PC-9 (cell line): ENCODE results near the gene ABCA4. TPM values are rescaled to one million over a fixed set of nuclear protein-coding genes. Genes with fewer than 3 reads are reported as not detected.

Experiments used
- BruUV-seq: library from RNA; stranded (reverse); fragments of 400-500 nt; replicated peaks from 2 replicates; lab custom pipeline; 2021; lab: Mats Ljungman, UMichigan
- CTCF ChIA-PET: fragments of 300-600 bp; sonication (Branson Sonifier 250); formaldehyde crosslinking; loops from one replicate; lab custom pipeline; 2022; ENCODE audit warnings: antibody characterized with exemption; lab: Charles Lee
- POLR2A ChIA-PET: fragments of 300-600 bp; sonication (Branson Sonifier 250); formaldehyde crosslinking; loops from one replicate; lab custom pipeline; 2022; ENCODE audit warnings: antibody characterized with exemption; ENCODE audit not compliant: unreplicated experiment; lab: Charles Lee
- DNase-seq, 2 experiments: peaks; one replicate each; pipeline versions ENCODE4 v3.0.0 to v3.0.0-alpha.2; 2015 to 2022; ENCODE audit warnings: mixed read lengths in 1 of 2
- H2AFZ ChIP-seq: fragments of 200-600 bp; sonication (generic); 2 replicates; pipeline ENCODE4 v1.8.1; 2017; ENCODE audit warnings: antibody characterized with exemption
- H3F3A ChIP-seq: fragments of 200-600 bp; sonication (generic); 2 replicates; pipeline ENCODE4 v1.8.1; 2017; ENCODE audit warnings: antibody characterized with exemption, mild to moderate bottlenecking, low read depth; ENCODE audit not compliant: insufficient read depth
- H3K27ac ChIP-seq: fragments of 200-600 bp; sonication (generic); 2 replicates; pipeline ENCODE4 v1.6.1; 2016; ENCODE audit warnings: mixed run types
- H3K27me3 ChIP-seq: fragments of 200-600 bp; sonication (generic); 2 replicates; pipeline ENCODE4 v1.6.1; 2016; ENCODE audit warnings: low read depth, mixed run types; ENCODE audit not compliant: insufficient read depth
- H3K36me3 ChIP-seq: fragments of 200-600 bp; sonication (generic); 2 replicates; pipeline ENCODE4 v1.6.1; 2016; ENCODE audit warnings: low read depth, mixed run types
- H3K4me1 ChIP-seq: fragments of 200-600 bp; sonication (generic); replicated peaks from 2 replicates; pipeline ENCODE4 v1.6.1; 2016; ENCODE audit warnings: mixed run types; ENCODE audit not compliant: insufficient read depth
- H3K4me2 ChIP-seq: fragments of 200-600 bp; sonication (generic); 2 replicates; pipeline ENCODE4 v1.6.1; 2017; ENCODE audit warnings: mixed run types
- H3K4me3 ChIP-seq: fragments of 200-600 bp; sonication (generic); 2 replicates; pipeline ENCODE4 v1.6.1; 2016; ENCODE audit warnings: mixed run types
- H3K79me2 ChIP-seq: fragments of 200-600 bp; sonication (generic); 2 replicates; pipeline ENCODE4 v1.6.1; 2017; ENCODE audit warnings: low read depth, mixed run types
- H3K9me2 ChIP-seq: fragments of 200-600 bp; sonication (generic); 2 replicates; pipeline ENCODE4 v1.8.1; 2017; ENCODE audit warnings: mild to moderate bottlenecking; ENCODE audit not compliant: insufficient read depth
- H3K9me3 ChIP-seq: fragments of 200-600 bp; sonication (generic); 2 replicates; pipeline ENCODE4 v1.8.1; 2016; ENCODE audit warnings: low read depth; ENCODE audit not compliant: insufficient read depth
- H4K20me1 ChIP-seq: fragments of 200-600 bp; sonication (generic); 2 replicates; pipeline ENCODE4 v1.8.1; 2017; ENCODE audit not compliant: insufficient read depth
- EZH2 ChIP-seq: fragments of 200-600 bp; sonication (generic); IDR thresholded peaks from 2 replicates; pipeline ENCODE4 v1.8.0; 2017; ENCODE audit warnings: antibody characterized with exemption, low read depth
- intact Hi-C: fragments of 100-400 bp; cut with micrococcal nuclease; formaldehyde crosslinking; loops from one replicate; pipeline ENCODE4 v1.10.0; 2022; ENCODE audit not compliant: unreplicated experiment
- total RNA-seq: library from RNA; stranded (reverse); gene quantifications from 2 replicates; pipeline ENCODE4 v1.2.3, GENCODE V29; 2021
- TF ChIP-seq, protein P1 (sequence below): fragments of 200-600 bp; sonication (generic); conservative IDR thresholded peaks from 2 replicates; pipeline ENCODE4 v1.6.1; 2017; ENCODE audit warnings: mixed run types, antibody characterized with exemption, mild to moderate bottlenecking, moderate library complexity

Gene ABCA4
- total RNA-seq, 1 experiment from 2014 or later, result 20.8 TPM

DNA sequence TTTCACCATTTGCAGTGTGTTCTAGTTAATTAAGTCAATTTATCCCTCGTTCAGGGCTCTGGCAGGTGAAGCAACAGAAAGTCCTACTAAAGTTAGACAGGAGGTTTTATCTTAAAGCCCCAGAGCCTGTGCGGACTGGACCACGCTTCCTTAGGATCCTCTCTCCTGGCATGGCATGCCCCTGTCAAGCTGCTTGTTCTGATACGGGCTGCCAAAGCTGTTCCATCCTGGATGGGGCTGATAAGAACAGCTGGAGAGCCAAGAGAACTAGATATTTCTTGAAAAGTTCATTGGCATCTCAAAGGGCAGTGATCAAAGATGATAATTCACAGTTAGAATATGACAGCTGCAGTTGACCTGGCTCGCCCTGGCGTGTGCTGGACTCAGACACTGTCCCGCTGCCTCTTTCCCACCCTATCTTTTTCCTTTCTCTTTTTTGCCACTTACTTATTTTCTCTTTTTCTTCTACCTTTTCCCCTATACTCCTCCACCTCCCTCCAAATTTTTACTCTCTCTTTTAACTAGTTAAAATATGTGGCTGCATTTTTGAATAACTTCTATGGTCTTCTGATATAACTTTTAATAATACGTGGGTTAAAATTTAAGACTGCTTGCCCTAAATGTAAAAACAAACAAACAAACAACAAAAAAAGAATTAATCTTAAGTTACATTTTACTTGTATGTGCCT lies 96.7 kb downstream of the ABCA4 start:
- ChIA-PET CTCF (no interaction called here), POLR2A (interaction anchor here (0.6 to 0.7 kb wide), 2 partner anchors 45 to 273 kb away, joined by 3 to 7 read pairs; no protein-coding TSS in a partner anchor)
- intact Hi-C loops, result loop anchor here (10.0 kb wide), 2 partner anchors 579 to 1021 kb away; partner anchors contain the start of gene FNBP1L

DNA sequence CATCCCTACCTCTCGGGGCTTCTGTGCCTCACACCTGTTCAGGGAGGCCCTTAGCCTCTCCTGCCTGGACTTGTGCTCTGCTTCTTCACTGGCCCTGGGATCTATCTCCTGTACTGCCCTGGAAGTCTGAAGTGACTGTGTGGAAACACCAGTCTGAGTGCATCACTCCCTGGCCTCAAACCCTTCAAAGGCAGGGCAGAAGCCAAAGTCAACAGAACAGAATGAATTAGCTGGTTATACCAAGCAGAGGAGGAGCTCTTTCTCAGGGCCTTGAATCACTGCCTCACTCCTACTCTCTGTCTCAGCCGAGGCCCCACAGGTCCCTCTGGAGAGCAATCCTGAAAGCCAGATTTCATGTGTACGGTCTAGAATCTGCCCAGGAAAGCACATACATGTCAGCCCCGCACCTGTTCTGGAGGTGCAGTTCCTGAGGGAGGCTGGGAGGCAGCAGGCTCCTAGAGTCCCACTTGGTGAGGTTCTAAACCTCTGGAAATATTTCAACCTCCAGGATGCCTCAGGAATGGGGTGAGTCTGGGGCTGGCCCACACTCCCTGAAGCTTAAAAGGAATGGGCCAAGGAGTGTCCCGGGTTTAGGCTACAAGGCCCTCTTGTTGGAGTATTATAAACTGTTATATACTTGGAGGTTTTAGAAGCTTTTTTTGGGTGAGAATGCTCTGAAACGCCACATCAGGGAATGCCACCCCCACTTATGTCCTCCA lies 98.3 kb downstream of the ABCA4 start:
- H3K36me3 ChIP-seq, result no peaks in the 10 kb centered on the region
- H4K20me1 ChIP-seq, result no peaks in the 10 kb centered on the region
- H3K79me2 ChIP-seq, result no peaks in the 10 kb centered on the region
- peak overlapping the region; percentile 20; the same call in 1 of the 2 replicates for H3K4me3 ChIP-seq
- no TSS peak for BruUV-seq
- DNase-seq, result peak; percentile 64 to 94
- H3K9me2 ChIP-seq, result no peaks in the 10 kb centered on the region
- TF ChIP-seq, protein P1, sequence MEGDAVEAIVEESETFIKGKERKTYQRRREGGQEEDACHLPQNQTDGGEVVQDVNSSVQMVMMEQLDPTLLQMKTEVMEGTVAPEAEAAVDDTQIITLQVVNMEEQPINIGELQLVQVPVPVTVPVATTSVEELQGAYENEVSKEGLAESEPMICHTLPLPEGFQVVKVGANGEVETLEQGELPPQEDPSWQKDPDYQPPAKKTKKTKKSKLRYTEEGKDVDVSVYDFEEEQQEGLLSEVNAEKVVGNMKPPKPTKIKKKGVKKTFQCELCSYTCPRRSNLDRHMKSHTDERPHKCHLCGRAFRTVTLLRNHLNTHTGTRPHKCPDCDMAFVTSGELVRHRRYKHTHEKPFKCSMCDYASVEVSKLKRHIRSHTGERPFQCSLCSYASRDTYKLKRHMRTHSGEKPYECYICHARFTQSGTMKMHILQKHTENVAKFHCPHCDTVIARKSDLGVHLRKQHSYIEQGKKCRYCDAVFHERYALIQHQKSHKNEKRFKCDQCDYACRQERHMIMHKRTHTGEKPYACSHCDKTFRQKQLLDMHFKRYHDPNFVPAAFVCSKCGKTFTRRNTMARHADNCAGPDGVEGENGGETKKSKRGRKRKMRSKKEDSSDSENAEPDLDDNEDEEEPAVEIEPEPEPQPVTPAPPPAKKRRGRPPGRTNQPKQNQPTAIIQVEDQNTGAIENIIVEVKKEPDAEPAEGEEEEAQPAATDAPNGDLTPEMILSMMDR, result no peak
- no peak for TF ChIP-seq EZH2
- H3K27ac ChIP-seq, result peak overlapping the region; percentile 90
- CTCF ChIA-PET, result interaction anchor here (0.5 to 2.2 kb wide), 8 partner anchors 17 to 448 kb away, joined by 3 to 12 read pairs (median 3); no protein-coding TSS in a partner anchor
- H3K4me1 ChIP-seq, result peaks cover 67% of the 10 kb centered on the region
- no peaks in the 10 kb centered on the region for H3K27me3 ChIP-seq
- intact Hi-C loops, result loop anchor here (10.0 kb wide), 2 partner anchors 578 to 1022 kb away; partner anchors contain the start of gene FNBP1L
- H3K9me3 ChIP-seq, result no peaks in the 10 kb centered on the region
- no peak overlapping the region; the same call in 1 of the 2 replicates for H2AFZ ChIP-seq
- H3F3A ChIP-seq, result peaks cover 43% of the 10 kb centered on the region
- peak overlapping the region; percentile 67 for H3K4me2 ChIP-seq
- POLR2A ChIA-PET, result interaction anchor here (0.5 to 4.2 kb wide), 19 partner anchors 15 to 1007 kb away, joined by 3 to 116 read pairs (median 4); partner anchors contain the start of gene ARHGAP29

More for the DNA sequence above, 96.7 kb downstream of the ABCA4 start:
- Histone ChIP-seq H3K36me3 (no peaks in the 10 kb centered on the region), H3K27me3 (no peaks in the 10 kb centered on the region), H3K79me2 (no peaks in the 10 kb centered on the region), H3K4me2 (no peak overlapping the region), H2AFZ (no peak overlapping the region), H4K20me1 (no peaks in the 10 kb centered on the region), H3K9me3 (no peaks in the 10 kb centered on the region), H3K27ac (no peak overlapping the region), H3K4me3 (no peak overlapping the region), H3K9me2 (no peaks in the 10 kb centered on the region), H3K4me1 (peaks cover 63% of the 10 kb centered on the region), H3F3A (peaks cover 43% of the 10 kb centered on the region)
- no peak for TF ChIP-seq EZH2
- TF ChIP-seq, protein P1, result no peak
- no peak for DNase-seq
- BruUV-seq, result no TSS peak
